ENCODE results near the gene MED16.

- TF ChIP-seq GATA2 (IDR thresholded peaks at IDR 0.05; ENCODE audit: low read depth, low read length): no peak
- TF ChIP-seq GATA3 (IDR thresholded peaks at IDR 0.05; ENCODE audit: low read depth, low read length): no peak
Observed at GRCh38 chr19:827314-827709, 65.7 kb downstream of the MED16 start.
